ENCODE measurements around the gene SYNPO.
A peak's percentile ranks its signal among the peaks of the same experiment; 100 is the strongest.

SYNPO gene, protein sequence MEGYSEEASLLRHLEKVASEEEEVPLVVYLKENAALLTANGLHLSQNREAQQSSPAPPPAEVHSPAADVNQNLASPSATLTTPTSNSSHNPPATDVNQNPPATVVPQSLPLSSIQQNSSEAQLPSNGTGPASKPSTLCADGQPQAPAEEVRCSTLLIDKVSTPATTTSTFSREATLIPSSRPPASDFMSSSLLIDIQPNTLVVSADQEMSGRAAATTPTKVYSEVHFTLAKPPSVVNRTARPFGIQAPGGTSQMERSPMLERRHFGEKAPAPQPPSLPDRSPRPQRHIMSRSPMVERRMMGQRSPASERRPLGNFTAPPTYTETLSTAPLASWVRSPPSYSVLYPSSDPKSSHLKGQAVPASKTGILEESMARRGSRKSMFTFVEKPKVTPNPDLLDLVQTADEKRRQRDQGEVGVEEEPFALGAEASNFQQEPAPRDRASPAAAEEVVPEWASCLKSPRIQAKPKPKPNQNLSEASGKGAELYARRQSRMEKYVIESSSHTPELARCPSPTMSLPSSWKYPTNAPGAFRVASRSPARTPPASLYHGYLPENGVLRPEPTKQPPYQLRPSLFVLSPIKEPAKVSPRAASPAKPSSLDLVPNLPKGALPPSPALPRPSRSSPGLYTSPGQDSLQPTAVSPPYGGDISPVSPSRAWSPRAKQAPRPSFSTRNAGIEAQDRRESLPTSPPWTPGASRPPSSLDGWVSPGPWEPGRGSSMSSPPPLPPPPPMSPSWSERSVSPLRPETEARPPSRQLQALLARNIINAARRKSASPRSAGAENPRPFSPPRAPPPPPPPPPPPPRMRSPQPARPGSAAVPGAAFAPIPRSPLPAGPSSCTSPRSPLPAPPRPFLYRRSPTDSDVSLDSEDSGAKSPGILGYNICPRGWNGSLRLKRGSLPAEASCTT

DNA sequence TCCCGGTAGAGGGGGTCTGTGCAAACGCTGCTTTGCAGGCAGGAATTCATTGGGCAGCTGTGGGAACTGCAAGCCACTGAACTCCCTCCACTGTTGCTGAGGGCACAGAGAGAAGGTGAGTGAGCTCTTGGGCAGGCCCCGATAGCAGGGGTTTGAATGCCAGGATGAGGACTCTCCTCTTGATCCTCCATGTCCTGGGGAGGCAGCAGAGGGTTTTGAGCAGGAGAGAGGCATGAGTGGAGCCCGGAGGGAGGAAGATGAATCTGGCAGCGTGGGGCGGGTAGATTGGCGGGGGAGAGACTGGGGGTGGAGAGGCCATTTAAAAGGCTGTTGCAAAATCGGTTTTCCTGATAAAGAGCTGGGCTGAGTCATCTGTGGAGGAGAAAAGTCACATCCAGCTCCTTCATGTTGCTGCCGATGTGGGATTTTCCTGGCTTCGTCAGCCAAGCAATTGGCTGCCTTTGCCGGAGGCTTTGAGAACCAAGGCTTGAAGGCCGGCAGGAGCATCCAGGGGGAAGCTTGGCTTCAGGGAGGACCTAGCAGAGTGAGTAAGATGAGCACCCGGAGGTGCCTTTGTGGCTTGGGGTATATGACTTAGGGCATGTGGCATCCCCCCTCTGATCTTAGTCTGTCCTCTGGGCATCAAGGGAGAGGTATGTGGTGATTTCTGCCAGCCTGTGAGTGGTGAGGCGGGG, at the start of gene SYNPO:
TSS of gene SYNPO (plus strand) at position 350 of the 695 bp plus-strand sequence. CDS start 7,616 bp downstream, outside the sequence.
- Histone ChIP-seq H3K9me3 (replicated peaks in 1 of 11) (no peaks in the 10 kb centered on the region), H3K4me3 (peak within 1 kb of the TSS in 4 of 10 experiments; percentile 20 to 28 (median 23); a peak in 4 of 20 replicates), H3K4me2 (peak within 1 kb of the TSS; percentile 34 to 94 (median 79)), H3K27me3 (no peaks in the 10 kb centered on the region), H3K36me3 (no peaks in the 10 kb centered on the region; a peak in 1 of 22 replicates), H3K27ac (peak within 1 kb of the TSS in 7 of 11 experiments; percentile 14 to 50 (median 39); a peak in 12 of 22 replicates), H3K9ac (peak within 1 kb of the TSS in 6 of 11 experiments; percentile 2 to 58 (median 27); a peak in 8 of 22 replicates), H3K4me1 (peaks cover 23 to 87% (median 69%) of the 10 kb centered on the region in 10 experiments), H4K20me1 (peaks cover 0 to 11% (median 0%) of the 10 kb centered on the region in 11 experiments; a peak in 3 of 22 replicates)
- TF ChIP-seq Cebpa-rat (IDR thresholded peaks at IDR 0.05), result no peak

DNA sequence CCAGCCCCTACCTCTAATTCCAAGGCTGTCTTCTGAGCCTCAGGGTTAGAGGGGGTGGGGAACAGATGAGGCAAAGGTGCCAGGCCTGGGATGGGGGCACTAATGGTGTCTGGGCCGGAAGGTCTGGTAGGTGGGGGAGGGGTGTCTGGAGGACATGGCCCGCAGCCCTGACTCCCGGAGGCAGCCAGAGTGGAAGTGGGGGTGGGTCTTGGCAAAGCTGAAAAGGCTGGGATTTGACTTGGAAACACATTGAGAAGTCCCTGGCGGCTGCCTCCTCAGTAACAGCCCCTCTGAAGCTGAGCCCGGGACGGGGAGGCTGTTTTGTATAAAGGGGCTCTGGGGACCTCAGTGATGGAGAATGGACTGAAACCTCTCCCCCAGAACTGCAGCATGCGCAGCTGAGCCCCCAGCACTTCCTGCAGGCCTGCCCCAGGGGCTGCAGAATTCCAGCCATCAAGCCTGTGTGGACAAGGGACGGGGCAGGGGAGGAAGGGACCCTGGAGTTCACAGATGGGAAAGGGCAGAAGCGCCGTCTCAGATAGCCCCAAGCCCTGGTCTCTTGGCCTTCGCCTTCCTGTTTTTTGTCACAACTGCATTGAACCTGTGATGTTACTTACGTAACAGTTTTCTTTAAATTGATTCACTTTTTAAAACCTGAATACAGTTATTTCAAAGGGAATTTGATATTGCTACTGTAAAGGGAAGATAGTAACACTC, 49.3 kb upstream of the SYNPO start:
- no peaks in the 10 kb centered on the region for H4K20me1 ChIP-seq
- peak overlapping the region; percentile 43 to 99 (median 83) for H3K4me2 ChIP-seq
- peaks cover 0 to 12% (median 0%) of the 10 kb centered on the region in 11 experiments; a peak in 2 of 22 replicates for H3K27me3 ChIP-seq
- no peaks in the 10 kb centered on the region for H3K36me3 ChIP-seq
- no peaks in the 10 kb centered on the region for H3K9me3 ChIP-seq (replicated peaks in 1 of 11)
- TF ChIP-seq Cebpa-rat (IDR thresholded peaks at IDR 0.05), result no peak
- H3K4me1 ChIP-seq, result peaks cover 34 to 100% (median 99%) of the 10 kb centered on the region in 10 experiments
- peak overlapping the region in 2 of 10 experiments; percentile 2 to 3; a peak in 1 of 20 replicates for H3K4me3 ChIP-seq
- H3K9ac ChIP-seq, result peak overlapping the region in 9 of 11 experiments; percentile 7 to 66 (median 45); a peak in 13 of 22 replicates
- peak overlapping the region in 8 of 11 experiments; percentile 12 to 68 (median 58); a peak in 14 of 22 replicates for H3K27ac ChIP-seq

DNA sequence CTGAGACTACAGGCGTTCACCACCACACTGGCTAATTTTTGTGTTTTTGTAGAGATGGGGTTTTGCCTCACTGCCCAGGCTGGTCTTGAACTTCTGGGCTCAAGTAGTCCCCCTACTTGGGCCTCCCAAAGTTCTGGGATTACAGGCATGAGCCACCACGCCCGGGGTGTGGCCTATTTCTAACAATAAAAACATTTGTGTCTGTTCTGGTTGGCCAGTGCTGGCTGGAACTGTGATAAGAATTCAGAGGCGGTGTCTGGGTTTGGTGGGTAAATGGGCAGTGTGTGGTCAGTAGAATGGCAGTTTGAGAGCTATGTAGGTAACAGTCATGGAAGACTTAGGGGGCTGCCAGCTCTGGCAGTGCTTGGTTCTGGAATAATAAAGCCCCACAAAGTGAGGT, 46.9 kb upstream of the SYNPO start:
- TF ChIP-seq Cebpa-rat (IDR thresholded peaks at IDR 0.05), result no peak
- H3K4me1 ChIP-seq, result peaks cover 45 to 100% (median 99%) of the 10 kb centered on the region in 10 experiments
- no peaks in the 10 kb centered on the region for H4K20me1 ChIP-seq
- H3K9me3 ChIP-seq (replicated peaks in 1 of 11), result no peaks in the 10 kb centered on the region
- no peak overlapping the region for H3K4me3 ChIP-seq
- peak overlapping the region in 1 of 11 experiments; percentile 16; a peak in 1 of 22 replicates for H3K9ac ChIP-seq
- peak overlapping the region in 10 of 11 experiments; percentile 6 to 98 (median 90); a peak in 19 of 22 replicates for H3K4me2 ChIP-seq
- H3K27ac ChIP-seq, result peak overlapping the region in 5 of 11 experiments; percentile 3 to 90 (median 53); a peak in 7 of 22 replicates
- peaks cover 0 to 12% (median 0%) of the 10 kb centered on the region in 11 experiments; a peak in 2 of 22 replicates for H3K27me3 ChIP-seq
- H3K36me3 ChIP-seq, result no peaks in the 10 kb centered on the region

DNA sequence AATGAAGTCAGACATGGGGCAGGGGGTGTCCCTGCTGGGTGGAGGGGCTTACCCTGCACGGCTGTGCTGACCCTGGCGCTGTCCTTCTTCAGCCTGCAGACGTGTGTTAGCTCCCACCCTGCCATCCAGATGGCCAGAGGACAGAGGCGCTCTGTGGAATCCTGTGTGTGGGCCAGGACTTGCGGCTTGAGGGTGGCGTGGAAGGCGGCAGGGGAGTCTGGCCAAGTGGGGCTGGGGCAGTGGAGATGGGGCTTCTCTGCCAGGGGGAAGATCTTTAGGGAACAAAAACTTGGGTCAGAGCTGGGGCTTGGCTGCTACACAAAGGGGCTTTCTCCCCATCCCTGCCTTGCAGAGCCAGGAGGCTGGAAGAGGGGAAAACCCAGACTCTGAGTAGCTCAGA, 46.5 kb upstream of the SYNPO start:
- H3K4me2 ChIP-seq, result peak overlapping the region in 10 of 11 experiments; percentile 6 to 98 (median 90); a peak in 19 of 22 replicates
- TF ChIP-seq Cebpa-rat (IDR thresholded peaks at IDR 0.05), result no peak
- no peaks in the 10 kb centered on the region for H4K20me1 ChIP-seq
- no peak overlapping the region for H3K4me3 ChIP-seq
- H3K36me3 ChIP-seq, result no peaks in the 10 kb centered on the region
- H3K27me3 ChIP-seq, result peaks cover 0 to 12% (median 0%) of the 10 kb centered on the region in 11 experiments; a peak in 2 of 22 replicates
- no peaks in the 10 kb centered on the region for H3K9me3 ChIP-seq (replicated peaks in 1 of 11)
- H3K4me1 ChIP-seq, result peaks cover 45 to 100% (median 99%) of the 10 kb centered on the region in 10 experiments
- peak overlapping the region in 4 of 11 experiments; percentile 16 to 31 (median 23); a peak in 3 of 22 replicates for H3K9ac ChIP-seq
- H3K27ac ChIP-seq, result peak overlapping the region in 8 of 11 experiments; percentile 3 to 90 (median 45); a peak in 11 of 22 replicates

DNA sequence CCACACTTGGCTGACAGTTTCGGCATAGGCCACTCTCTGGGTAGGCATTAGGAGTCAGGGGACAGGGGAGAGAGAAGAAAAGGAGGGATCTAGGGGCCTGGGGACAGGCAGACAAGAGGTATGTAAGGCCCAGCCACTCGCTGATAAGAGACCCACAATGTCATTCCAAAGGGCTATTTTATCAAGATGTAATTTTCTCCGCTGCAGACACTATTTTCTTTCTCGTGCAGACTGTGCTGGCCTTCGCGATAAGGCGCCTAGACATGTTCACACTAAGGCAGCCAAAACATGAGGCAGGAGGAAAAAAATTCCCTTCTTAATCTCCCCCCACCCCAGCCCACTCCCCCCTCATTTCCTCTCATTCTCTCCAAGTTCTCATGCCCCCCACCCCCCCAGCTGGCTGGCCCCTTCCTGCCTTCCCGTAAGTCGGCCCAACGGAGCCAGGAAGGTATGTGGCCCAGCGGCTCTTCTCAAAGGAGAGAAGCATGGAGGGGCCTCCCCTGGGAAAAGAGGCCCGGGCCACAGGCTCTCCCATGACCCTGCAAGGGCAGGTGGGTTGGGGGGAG, 44.9 kb upstream of the SYNPO start:
- H3K4me3 ChIP-seq, result peak overlapping the region in 1 of 10 experiments; percentile 50; a peak in 1 of 20 replicates
- no peaks in the 10 kb centered on the region for H3K36me3 ChIP-seq
- TF ChIP-seq Cebpa-rat (IDR thresholded peaks at IDR 0.05), result no peak
- H4K20me1 ChIP-seq, result no peaks in the 10 kb centered on the region
- no peaks in the 10 kb centered on the region for H3K9me3 ChIP-seq (replicated peaks in 1 of 11)
- H3K9ac ChIP-seq, result peak overlapping the region in 8 of 11 experiments; percentile 32 to 77 (median 70); a peak in 12 of 22 replicates
- H3K27ac ChIP-seq, result peak overlapping the region in 9 of 11 experiments; percentile 34 to 90 (median 82); a peak in 17 of 22 replicates
- H3K27me3 ChIP-seq, result peaks cover 0 to 2% (median 0%) of the 10 kb centered on the region in 11 experiments; a peak in 1 of 22 replicates
- H3K4me2 ChIP-seq, result peak overlapping the region; percentile 62 to 98 (median 89); a peak in 21 of 22 replicates
- peaks cover 50 to 100% (median 99%) of the 10 kb centered on the region in 10 experiments for H3K4me1 ChIP-seq

DNA sequence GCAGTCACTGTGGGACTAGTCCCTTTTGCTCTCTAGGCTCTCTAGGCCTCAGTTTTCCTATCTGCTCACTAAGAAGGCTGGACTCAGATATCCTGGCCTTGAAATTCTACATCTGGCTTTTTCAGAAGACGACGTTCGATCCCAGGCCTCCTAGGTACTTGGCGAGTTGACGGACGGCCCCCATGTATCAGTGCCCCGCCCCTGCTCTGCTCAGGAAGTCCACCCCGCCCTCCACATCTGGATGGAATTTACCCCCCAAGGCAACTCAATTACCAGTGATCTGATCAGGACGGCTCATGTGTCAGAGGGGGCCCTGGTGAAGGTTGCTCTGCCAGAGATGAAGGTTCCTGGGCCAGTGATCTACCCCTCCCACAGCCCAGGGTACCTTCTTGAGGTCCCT, 44.1 kb upstream of the SYNPO start:
- H3K36me3 ChIP-seq, result no peaks in the 10 kb centered on the region
- H3K9ac ChIP-seq, result peak overlapping the region in 8 of 11 experiments; percentile 32 to 77 (median 70); a peak in 15 of 22 replicates
- H3K27me3 ChIP-seq, result 0 out of 22 replicates have a peak, but pooled peaks cover 0 to under 1% (median 0%) of the 10 kb centered on the region in 11 experiments
- peaks cover 48 to 99% (median 98%) of the 10 kb centered on the region in 10 experiments for H3K4me1 ChIP-seq
- no peak for TF ChIP-seq Cebpa-rat (IDR thresholded peaks at IDR 0.05)
- peak overlapping the region; percentile 62 to 98 (median 89) for H3K4me2 ChIP-seq
- H3K4me3 ChIP-seq, result peak overlapping the region in 6 of 10 experiments; percentile 0 to 50 (median 22); a peak in 6 of 20 replicates
- peak overlapping the region in 10 of 11 experiments; percentile 8 to 90 (median 82); a peak in 18 of 22 replicates for H3K27ac ChIP-seq
- no peaks in the 10 kb centered on the region for H4K20me1 ChIP-seq
- no peaks in the 10 kb centered on the region for H3K9me3 ChIP-seq (replicated peaks in 1 of 11)

DNA sequence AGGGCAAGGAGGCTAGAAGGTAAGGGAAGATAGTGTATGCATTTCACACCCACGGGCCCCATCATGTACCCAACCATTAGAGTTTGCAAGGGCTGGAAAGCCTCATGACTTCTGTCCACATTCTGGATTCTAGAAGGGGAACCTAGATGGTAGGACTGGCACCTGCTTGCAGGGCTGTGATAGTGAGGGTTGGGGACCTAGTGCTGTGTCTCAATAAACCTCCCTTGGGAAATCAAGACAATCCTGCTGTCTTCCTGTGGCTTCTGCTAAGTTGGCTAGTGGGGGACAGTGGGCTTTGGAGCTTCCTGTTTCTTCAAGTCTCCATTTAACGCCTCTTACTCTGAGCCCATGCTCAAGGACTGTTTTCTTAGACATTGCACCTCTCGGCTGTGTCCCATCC, 43.6 kb upstream of the SYNPO start:
- Histone ChIP-seq H3K9ac (peak overlapping the region in 8 of 11 experiments; percentile 54 to 77 (median 70); a peak in 15 of 22 replicates), H3K9me3 (replicated peaks in 1 of 11) (no peaks in the 10 kb centered on the region), H3K4me3 (peak overlapping the region in 6 of 10 experiments; percentile 0 to 50 (median 22); a peak in 6 of 20 replicates), H3K4me2 (peak overlapping the region; percentile 62 to 98 (median 89)), H3K4me1 (peaks cover 48 to 99% (median 98%) of the 10 kb centered on the region in 10 experiments), H4K20me1 (no peaks in the 10 kb centered on the region), H3K27ac (peak overlapping the region in 10 of 11 experiments; percentile 8 to 90 (median 82); a peak in 19 of 22 replicates), H3K36me3 (no peaks in the 10 kb centered on the region), H3K27me3 (0 out of 22 replicates have a peak, but pooled peaks cover 0 to 4% (median 0%) of the 10 kb centered on the region in 11 experiments)
- peak in 7 of 11 experiments; percentile 27 to 77 (median 63); a peak in 10 of 22 replicates for TF ChIP-seq Cebpa-rat (IDR thresholded peaks at IDR 0.05)
